DOHH2 (cell line): ENCODE data around the gene SMIM15.

ENCODE experiments used
- H3F3A ChIP-seq: fragments of 200-600 bp; sonication (generic), shearing (Covaris generic); 2 replicates; pipeline ENCODE4 v1.6.0; 2016; ENCODE audit warnings: antibody characterized with exemption, mild to moderate bottlenecking; ENCODE audit not compliant: control insufficient read depth, insufficient read depth
- H3K27ac ChIP-seq: fragments of 200-600 bp; sonication (generic); 2 replicates; pipeline ENCODE4 v1.5.1; 2014; ENCODE audit warnings: low read depth, mild to moderate bottlenecking, low read length, moderate library complexity
- H3K27me3 ChIP-seq: fragments of 200-600 bp; sonication (generic); 2 replicates; pipeline ENCODE4 v1.6.1; 2014; ENCODE audit warnings: mild to moderate bottlenecking, low read length, mixed read lengths; ENCODE audit not compliant: control insufficient read depth
- H3K36me3 ChIP-seq: fragments of 200-600 bp; sonication (generic); 2 replicates; pipeline ENCODE4 v1.6.1; 2014; ENCODE audit warnings: mild to moderate bottlenecking, low read length, moderate library complexity, mixed read lengths; ENCODE audit not compliant: control insufficient read depth
- H3K4me1 ChIP-seq: fragments of 200-600 bp; sonication (generic); 2 replicates; pipeline ENCODE4 v1.6.1; 2014; ENCODE audit warnings: mild to moderate bottlenecking, low read length, mixed read lengths; ENCODE audit not compliant: control insufficient read depth
- H3K4me2 ChIP-seq: fragments of 200-600 bp; sonication (generic); 2 replicates; pipeline ENCODE4 v1.6.0; 2014; ENCODE audit warnings: mild to moderate bottlenecking, low read length, moderate library complexity
- H3K4me3 ChIP-seq: fragments of 200-600 bp; sonication (generic); 2 replicates; pipeline ENCODE4 v1.5.1; 2014; ENCODE audit warnings: mild to moderate bottlenecking, low read length, mixed read lengths
- H3K79me2 ChIP-seq: fragments of 200-600 bp; sonication (generic); 2 replicates; pipeline ENCODE4 v1.6.1; 2014; ENCODE audit warnings: mild to moderate bottlenecking, low read length, mixed read lengths; ENCODE audit not compliant: control insufficient read depth
- H3K9me2 ChIP-seq: fragments of 200-600 bp; sonication (generic); replicated peaks from 2 replicates; pipeline ENCODE4 v1.6.1; 2014; ENCODE audit warnings: mild to moderate bottlenecking, low read length, mixed read lengths; ENCODE audit not compliant: control insufficient read depth
- H3K9me3 ChIP-seq: fragments of 200-600 bp; sonication (generic); 2 replicates; pipeline ENCODE4 v1.6.1; 2014; ENCODE audit warnings: antibody characterized with exemption, low read length, mixed read lengths; ENCODE audit not compliant: control insufficient read depth, insufficient read depth
- H4K20me1 ChIP-seq: fragments of 200-600 bp; sonication (generic); 2 replicates; pipeline ENCODE4 v1.6.0; 2014; ENCODE audit warnings: low read depth, mild to moderate bottlenecking, antibody characterized with exemption, low read length, moderate library complexity; ENCODE audit not compliant: control insufficient read depth, insufficient read depth
- EZH2phosphoT487 ChIP-seq: fragments of 200-600 bp; sonication (generic); IDR thresholded peaks from 2 replicates; pipeline ENCODE4 v1.6.1; 2017; ENCODE audit warnings: borderline replicate concordance, mild to moderate bottlenecking, antibody characterized with exemption, low read length, moderate library complexity, mixed read lengths
- TF ChIP-seq, protein P1 (sequence below): fragments of 200-600 bp; sonication (generic); IDR thresholded peaks from one replicate; pipeline ENCODE4 v1.5.1; 2014; ENCODE audit warnings: antibody characterized with exemption, mild to moderate bottlenecking, low read depth, low read length; ENCODE audit not compliant: poor library complexity, severe bottlenecking

Gene SMIM15

DNA sequence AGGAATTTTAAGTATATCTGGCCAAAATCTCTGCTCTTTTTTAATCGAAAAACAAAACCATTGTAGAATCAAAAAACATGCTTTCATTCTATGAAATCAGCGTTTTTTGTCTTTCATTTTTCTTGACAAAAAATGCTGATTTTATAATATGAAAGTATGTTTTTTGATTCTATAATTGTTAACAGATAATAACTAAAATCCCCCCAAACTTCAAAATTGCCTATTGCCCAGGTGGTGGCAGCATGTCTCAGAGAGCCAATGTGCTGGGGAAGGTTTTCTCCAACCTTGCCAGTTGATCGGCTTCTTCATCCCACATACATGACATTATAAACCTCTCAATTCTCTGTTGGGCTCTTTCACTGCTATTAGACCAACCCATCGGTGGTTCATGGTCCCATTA lies 5.1 kb upstream of the SMIM15 start:
- Histone ChIP-seq H3K36me3 (no peaks in the 10 kb centered on the region), H3K27ac (no peak overlapping the region), H3K9me3 (peaks cover 3% of the 10 kb centered on the region; the same call in 1 of the 2 replicates), H4K20me1 (no peaks in the 10 kb centered on the region), H3K4me3 (no peak overlapping the region), H3F3A (no peaks in the 10 kb centered on the region), H3K4me1 (peaks cover 10% of the 10 kb centered on the region), H3K79me2 (peaks cover 6% of the 10 kb centered on the region), H3K27me3 (no peaks in the 10 kb centered on the region), H3K9me2 (no peaks in the 10 kb centered on the region), H3K4me2 (no peak overlapping the region)
- TF ChIP-seq, protein P1, sequence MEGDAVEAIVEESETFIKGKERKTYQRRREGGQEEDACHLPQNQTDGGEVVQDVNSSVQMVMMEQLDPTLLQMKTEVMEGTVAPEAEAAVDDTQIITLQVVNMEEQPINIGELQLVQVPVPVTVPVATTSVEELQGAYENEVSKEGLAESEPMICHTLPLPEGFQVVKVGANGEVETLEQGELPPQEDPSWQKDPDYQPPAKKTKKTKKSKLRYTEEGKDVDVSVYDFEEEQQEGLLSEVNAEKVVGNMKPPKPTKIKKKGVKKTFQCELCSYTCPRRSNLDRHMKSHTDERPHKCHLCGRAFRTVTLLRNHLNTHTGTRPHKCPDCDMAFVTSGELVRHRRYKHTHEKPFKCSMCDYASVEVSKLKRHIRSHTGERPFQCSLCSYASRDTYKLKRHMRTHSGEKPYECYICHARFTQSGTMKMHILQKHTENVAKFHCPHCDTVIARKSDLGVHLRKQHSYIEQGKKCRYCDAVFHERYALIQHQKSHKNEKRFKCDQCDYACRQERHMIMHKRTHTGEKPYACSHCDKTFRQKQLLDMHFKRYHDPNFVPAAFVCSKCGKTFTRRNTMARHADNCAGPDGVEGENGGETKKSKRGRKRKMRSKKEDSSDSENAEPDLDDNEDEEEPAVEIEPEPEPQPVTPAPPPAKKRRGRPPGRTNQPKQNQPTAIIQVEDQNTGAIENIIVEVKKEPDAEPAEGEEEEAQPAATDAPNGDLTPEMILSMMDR, result no peak
- TF ChIP-seq EZH2phosphoT487, result no peak

GRCh38 chr5:61163905-61164304 lies 1.6 kb upstream of the SMIM15 start:
- Histone ChIP-seq H3F3A (no peaks in the 10 kb centered on the region), H3K4me1 (peaks cover 25% of the 10 kb centered on the region), H3K9me2 (no peaks in the 10 kb centered on the region), H3K27me3 (no peaks in the 10 kb centered on the region), H3K4me3 (no peak overlapping the region), H3K79me2 (peaks cover 37% of the 10 kb centered on the region), H3K4me2 (peak overlapping the region; percentile 72; the same call in 1 of the 2 replicates), H3K27ac (no peak overlapping the region), H4K20me1 (no peaks in the 10 kb centered on the region), H3K36me3 (peaks cover 26% of the 10 kb centered on the region), H3K9me3 (peaks cover 3% of the 10 kb centered on the region; the same call in 1 of the 2 replicates)
- no peak for TF ChIP-seq EZH2phosphoT487
- TF ChIP-seq, protein P1, result no peak

DNA sequence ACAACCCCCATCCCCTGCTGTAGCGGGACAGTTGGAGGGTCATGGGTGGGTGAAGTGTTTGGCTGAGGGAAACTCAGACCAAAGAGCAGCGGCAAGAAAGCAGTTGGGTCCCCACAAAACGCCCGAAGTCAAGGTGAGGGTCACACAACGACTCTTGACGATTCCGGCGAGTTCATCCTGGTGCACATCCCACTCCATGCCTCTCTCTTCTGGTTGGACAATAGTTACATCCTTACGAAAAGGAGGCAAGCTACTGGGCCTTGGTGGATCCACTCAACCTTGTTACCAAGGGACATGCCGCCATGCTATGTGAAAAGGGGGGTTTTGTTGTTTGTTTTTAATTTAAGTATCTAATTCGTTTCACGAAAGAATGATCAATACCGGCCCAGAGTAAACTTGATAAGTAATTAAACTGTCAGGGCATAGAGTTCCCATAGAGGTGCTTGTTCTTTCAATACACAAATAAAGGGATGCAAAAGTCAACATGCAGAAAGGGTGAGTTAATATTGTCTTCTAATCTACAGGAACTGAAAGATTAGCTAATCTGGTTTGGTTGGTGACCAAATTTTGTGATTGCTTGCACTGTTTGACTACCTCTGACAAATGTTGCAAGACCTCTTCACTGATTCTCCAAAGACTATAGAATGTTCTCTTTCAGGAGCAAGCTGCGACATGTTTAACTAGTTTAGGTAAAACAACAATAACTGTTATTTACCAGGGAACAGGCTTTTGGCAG lies 732 bp upstream of the SMIM15 start:
- Histone ChIP-seq H3K4me3 (peak overlapping the region; percentile 93), H4K20me1 (no peaks in the 10 kb centered on the region), H3K4me1 (peaks cover 25% of the 10 kb centered on the region), H3K79me2 (peaks cover 44% of the 10 kb centered on the region), H3K36me3 (peaks cover 35% of the 10 kb centered on the region), H3K27ac (0 out of 2 replicates have a peak overlapping the region, but pooled peaks have one; percentile 52), H3K9me2 (no peaks in the 10 kb centered on the region), H3K27me3 (no peaks in the 10 kb centered on the region), H3F3A (no peaks in the 10 kb centered on the region), H3K4me2 (peak overlapping the region; percentile 72), H3K9me3 (peaks cover 3% of the 10 kb centered on the region; the same call in 1 of the 2 replicates)
- TF ChIP-seq EZH2phosphoT487, result no peak
- TF ChIP-seq, protein P1, result no peak
